Ovary (tissue), 9 donors: ENCODE data around the gene COL18A1. TPM values are rescaled to one million over a fixed set of nuclear protein-coding genes. Genes with fewer than 3 reads are reported as not detected.

ENCODE experiments used
- DNase-seq, 5 donors: peaks; one replicate each; pipeline ENCODE4 v3.0.0-alpha.2; 2019 to 2020
- H3K27ac ChIP-seq, 2 donors: fragments of 200-600 bp; one replicate each; pipeline versions ENCODE4 v1.5.1 to v1.8.0; 2019 to 2022
- H3K27me3 ChIP-seq: fragments of 200-600 bp; one replicate; pipeline ENCODE4 v1.8.0; 2022
- H3K36me3 ChIP-seq: fragments of 200-600 bp; sonication (generic); one replicate; pipeline ENCODE4 v1.5.1; 2019
- H3K4me1 ChIP-seq: one replicate; pipeline ENCODE4 v1.8.1; 2013; ENCODE audit warnings: mild to moderate bottlenecking, moderate library complexity; ENCODE audit not compliant: insufficient read depth
- H3K4me3 ChIP-seq: fragments of 200-600 bp; sonication (generic); one replicate; pipeline ENCODE4 v1.5.1; 2017
- H3K9me3 ChIP-seq, 2 donors: fragments of 200-600 bp in 1 of 2; sonication (generic) in 1 of 2; one replicate each; pipeline versions ENCODE4 v1.5.1 to v1.8.1; 2013 to 2019; ENCODE audit warnings: mild to moderate bottlenecking in 1 of 2, moderate library complexity in 1 of 2
- CTCF ChIP-seq, 3 donors: fragments of 450-650 bp in 2 of 3; fragments of 200-600 bp in 1 of 3; IDR thresholded peaks; one replicate each; pipeline versions ENCODE4 v1.5.1 to v1.8.0; 2016 to 2022; ENCODE audit warnings: antibody characterized with exemption in 3 of 3, mild to moderate bottlenecking in 1 of 3
- EP300 ChIP-seq: sonication (generic); formaldehyde crosslinking; IDR thresholded peaks from one replicate; pipeline ENCODE4 v1.6.1; 2017; ENCODE audit warnings: antibody characterized with exemption
- POLR2A ChIP-seq: fragments of 450-650 bp; IDR thresholded peaks from one replicate; pipeline ENCODE4 v1.6.1; 2017; ENCODE audit warnings: antibody characterized with exemption, mild to moderate bottlenecking, moderate library complexity
- WGBS, 3 donors: extraction: QIAGEN DNeasy Blood & Tissue Kit in 1 of 3; methylation state at CpG; one replicate each; pipeline versions ENCODE4 v1.1.5 to v1.1.7; 2013 to 2017; 5-methylcytosine and 5-hydroxymethylcytosine counted together
- intact Hi-C, 4 donors: fragments of 100-400 bp; cut with DNase I; formaldehyde crosslinking; loops; one replicate each; pipeline versions ENCODE4 v1.11.0 to v1.15.1; 2022 to 2023
- polyA plus RNA-seq, 2 donors: library from polyadenylated mRNA; stranded (reverse); fragments of 200-250 nt in 1 of 2; fragments of 350-450 nt in 1 of 2; fragmentation: Illumina TruSeq in 1 of 2; extraction: RNeasy Lipid Tissue Mini Kit (QIAGEN cat#74804) in 1 of 2; gene quantifications; one replicate each; pipeline ENCODE4 v1.2.3, GENCODE V29; 2013 to 2014
- total RNA-seq, 7 donors: library from RNA; depleted of rRNA in 2 of 7; stranded (reverse); fragments of >200 nt in 2 of 7; fragmentation: NEBNext Ultra II Directional in 3 of 7; extraction: Animal tissue kit (Norgen Biotek cat#: 25700) in 3 of 7; gene quantifications; one replicate each; pipeline versions ENCODE4 v1.1.0 to v1.2.4, GENCODE V29; 2016 to 2023
- donor health status: DM: no; HTN: no; CAD: no; lungs with moderate emphysema.
- donor health status: DM: no; HTN: no; CAD: no.
- donor health status: Bipolar disorder and iron deficiency.
- donor health status: DM: yes; HTN: yes; CAD: no.
- donor health status: DM: no; HTN: no; CAD: no.
- donor health status: DM: yes; HTN: yes; CAD: no.

The COL18A1 gene
- total and polyA plus RNA-seq, 9 donors = 11.1 to 353 (median 268) TPM

- Histone ChIP-seq H3K27ac (no peak overlapping the region), H3K9me3 (peaks cover 0 to 5% of the 10 kb centered on the region in 2 donors), H3K36me3 (no peaks in the 10 kb centered on the region), H3K4me3 (no peak overlapping the region), H3K27me3 (no peaks in the 10 kb centered on the region), H3K4me1 (no peaks in the 10 kb centered on the region)
- WGBS, 3 donors = 86 to 91% (median 89%) methylated on average over 2 of the region's 2 CpGs
- no peak for TF ChIP-seq CTCF (IDR thresholded peaks at IDR 0.05)
- TF ChIP-seq EP300 = no peak
- TF ChIP-seq POLR2A = no peak
- intact Hi-C loops = no loop called here
- DNase-seq = no peak
These were observed 113.8 kb downstream of the COL18A1 start for GRCh38 chr21:45518742-45519141.

GRCh38 chr21:45519182-45519581 is 114.2 kb downstream of the COL18A1 start:
- Histone ChIP-seq H3K9me3 (peaks cover 0 to 5% of the 10 kb centered on the region in 2 donors), H3K27ac (no peak overlapping the region), H3K4me3 (no peak overlapping the region), H3K27me3 (no peaks in the 10 kb centered on the region), H3K4me1 (no peaks in the 10 kb centered on the region), H3K36me3 (no peaks in the 10 kb centered on the region)
- TF ChIP-seq POLR2A (no peak), CTCF (IDR thresholded peaks at IDR 0.05) (no peak), EP300 (no peak)
- intact Hi-C loops = no loop called here
- WGBS, 3 donors = 94 to 95% (median 95%) methylated on average over 4 of the region's 4 CpGs
- no peak for DNase-seq

GRCh38 chr21:45521241-45521640 is 116.3 kb downstream of the COL18A1 start:
- peaks cover 4% of the 10 kb centered on the region for H3K4me1 ChIP-seq
- H3K36me3 ChIP-seq = no peaks in the 10 kb centered on the region
- no peaks in the 10 kb centered on the region for H3K27me3 ChIP-seq
- WGBS, 3 donors = 96 to 98% (median 98%) methylated on average over 2 of the region's 2 CpGs
- H3K27ac ChIP-seq = no peak overlapping the region
- H3K9me3 ChIP-seq = peaks cover 0 to 5% of the 10 kb centered on the region in 2 donors
- H3K4me3 ChIP-seq = no peak overlapping the region
- TF ChIP-seq EP300 (no peak), CTCF (IDR thresholded peaks at IDR 0.05) (no peak), POLR2A (no peak)
- intact Hi-C loops = no loop called here
- no peak for DNase-seq

GRCh38 chr21:45522381-45522780 is 117.4 kb downstream of the COL18A1 start:
- H3K27me3 ChIP-seq = no peaks in the 10 kb centered on the region
- peaks cover 0 to 5% of the 10 kb centered on the region in 2 donors for H3K9me3 ChIP-seq
- 95 to 98% (median 98%) methylated on average over 6 of the region's 6 CpGs for WGBS, 3 donors
- H3K4me3 ChIP-seq = no peak overlapping the region
- no peaks in the 10 kb centered on the region for H3K36me3 ChIP-seq
- no peak for TF ChIP-seq POLR2A
- TF ChIP-seq EP300 = no peak
- TF ChIP-seq CTCF (IDR thresholded peaks at IDR 0.05) = no peak
- intact Hi-C loops = no loop called here
- no peak overlapping the region for H3K27ac ChIP-seq
- H3K4me1 ChIP-seq = peaks cover 4% of the 10 kb centered on the region
- DNase-seq = no peak

- WGBS, 3 donors = 94 to 96% (median 95%) methylated on average over 6 of the region's 6 CpGs
- Histone ChIP-seq H3K4me3 (no peak overlapping the region), H3K4me1 (peaks cover 4% of the 10 kb centered on the region), H3K9me3 (peaks cover 0 to 5% of the 10 kb centered on the region in 2 donors), H3K36me3 (no peaks in the 10 kb centered on the region), H3K27ac (no peak overlapping the region), H3K27me3 (no peaks in the 10 kb centered on the region)
- DNase-seq = peak in 2 of 5 donors; percentile 7 to 9
- TF ChIP-seq CTCF (IDR thresholded peaks at IDR 0.05) (no peak), POLR2A (no peak), EP300 (no peak)
- intact Hi-C loops = no loop called here
These were observed 118.0 kb downstream of the COL18A1 start for GRCh38 chr21:45522986-45523385.
